AG09309 (cell line): Measurements from ENCODE around the gene SLC16A2.

Source experiments
- DNase-seq: peaks from one replicate; pipeline ENCODE4 v3.0.0-alpha.2; 2010; ENCODE audit warnings: low read depth
- H3K4me3 ChIP-seq: 2 replicates; pipeline ENCODE4 v1.5.1; 2011; ENCODE audit warnings: mild to moderate bottlenecking, low read depth, low read length, moderate library complexity; ENCODE audit not compliant: control insufficient read depth
- CTCF ChIP-seq: IDR thresholded peaks from 2 replicates; pipeline ENCODE4 v1.5.1; 2011; ENCODE audit warnings: mild to moderate bottlenecking, low read depth, low read length, inconsistent platforms; ENCODE audit not compliant: insufficient read depth, control insufficient read depth; ENCODE audit errors: missing control alignments

SLC16A2 gene

DNA sequence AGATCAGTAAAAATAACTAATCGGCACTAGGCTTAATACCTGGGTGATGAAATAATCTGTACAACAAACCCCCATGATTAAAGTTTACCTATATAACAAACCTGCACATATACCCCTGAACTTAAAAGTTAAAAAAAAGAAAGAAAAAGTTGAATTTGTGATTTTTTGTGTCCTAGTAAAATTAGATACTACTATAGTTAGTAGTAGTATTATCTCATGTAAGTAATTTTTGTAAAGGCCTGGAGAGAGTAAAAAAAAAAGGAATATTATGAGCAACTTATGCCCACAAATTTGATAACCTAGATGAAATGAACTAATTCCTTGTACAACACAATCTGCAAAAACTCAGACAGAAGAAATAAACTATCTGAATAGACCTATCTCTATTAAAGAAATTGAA, 25.7 kb upstream of the SLC16A2 start:
- no peak for DNase-seq
- TF ChIP-seq CTCF, result no peak

DNA sequence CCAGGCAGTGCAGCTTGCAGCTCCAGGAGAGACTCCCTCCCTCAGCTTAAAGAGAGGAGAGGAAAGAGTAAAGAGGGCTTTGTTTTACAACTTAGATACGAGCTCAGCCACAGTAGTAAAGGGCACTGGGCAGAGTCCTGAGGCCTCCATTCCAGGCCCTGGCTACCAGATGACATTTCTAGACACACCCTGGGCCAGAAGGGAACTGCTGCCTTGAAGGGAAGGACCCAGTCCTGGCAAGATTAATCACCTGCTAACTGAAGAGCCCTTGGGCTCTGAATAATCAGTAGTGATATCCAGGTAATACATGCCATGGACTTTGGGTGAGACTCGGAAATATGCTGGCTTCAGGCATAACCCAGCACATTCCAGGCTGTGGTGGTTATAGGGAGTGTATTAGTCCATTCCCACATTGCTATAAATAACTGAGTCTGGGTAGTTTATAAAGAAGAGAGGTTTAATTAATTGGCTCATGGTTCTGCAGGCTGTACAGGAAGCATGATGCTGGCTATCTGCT, 15.3 kb upstream of the SLC16A2 start:
- no peak for TF ChIP-seq CTCF
- no peak overlapping the region for H3K4me3 ChIP-seq
- DNase-seq, result no peak

More for the DNA sequence above, 25.7 kb upstream of the SLC16A2 start:
- H3K4me3 ChIP-seq, result no peak overlapping the region

GRCh38 chrX:74408304-74408703, 13.0 kb upstream of the SLC16A2 start:
- no peak for TF ChIP-seq CTCF
- DNase-seq, result no peak
- no peak overlapping the region for H3K4me3 ChIP-seq

DNA sequence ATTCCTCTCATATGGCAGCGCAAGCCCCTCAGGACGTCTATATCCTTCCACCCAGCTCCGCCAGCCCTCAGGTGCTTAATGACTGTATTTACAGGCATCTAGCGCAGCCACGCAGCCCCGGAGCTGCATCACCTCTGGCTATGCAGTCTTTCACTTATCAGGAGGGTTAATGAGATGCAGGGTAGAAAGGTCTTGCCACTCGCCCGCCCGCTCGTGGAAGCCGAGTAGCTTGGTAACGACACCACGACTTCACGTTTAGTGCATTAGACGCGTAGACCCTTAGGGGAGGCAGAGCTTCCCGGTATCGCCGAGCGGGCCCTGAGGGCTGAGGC, 1.5 kb upstream of the SLC16A2 start:
- peak overlapping the region; percentile 67 for H3K4me3 ChIP-seq
- no peak for TF ChIP-seq CTCF
- DNase-seq, result no peak

GRCh38 chrX:74420196-74421035, 877 bp upstream of the SLC16A2 start:
- DNase-seq, result peak; percentile 27
- H3K4me3 ChIP-seq, result peak overlapping the region; percentile 67
- TF ChIP-seq CTCF, result no peak

DNA sequence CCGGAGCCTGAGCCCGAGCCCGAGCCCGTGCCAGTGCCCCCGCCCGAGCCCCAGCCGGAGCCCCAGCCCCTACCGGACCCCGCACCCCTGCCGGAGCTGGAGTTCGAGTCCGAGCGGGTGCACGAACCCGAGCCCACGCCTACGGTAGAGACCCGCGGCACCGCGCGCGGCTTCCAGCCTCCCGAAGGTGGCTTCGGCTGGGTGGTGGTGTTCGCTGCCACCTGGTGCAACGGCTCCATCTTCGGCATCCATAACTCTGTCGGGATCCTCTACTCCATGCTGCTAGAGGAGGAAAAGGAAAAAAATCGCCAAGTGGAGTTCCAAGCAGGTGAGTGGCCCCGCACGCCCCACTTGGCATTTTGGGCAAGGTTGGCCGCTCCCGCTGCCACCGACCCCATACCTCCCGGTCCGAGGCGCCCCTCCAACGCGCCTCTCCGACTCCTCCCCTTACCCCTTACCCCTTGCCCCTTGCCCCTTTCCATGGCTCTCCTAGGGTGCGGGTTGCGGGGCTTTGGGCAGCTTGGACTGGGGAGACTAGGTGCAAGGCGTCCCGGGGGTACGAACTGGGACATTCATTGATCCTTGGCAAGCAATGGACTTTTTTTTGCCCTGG, 553 bp downstream of the SLC16A2 start:
- H3K4me3 ChIP-seq, result peak overlapping the region; percentile 67

More for the DNA sequence above, 553 bp downstream of the SLC16A2 start:
- TF ChIP-seq CTCF, result no peak
- DNase-seq, result no peak
